NT2/D1 (cell line): ENCODE results near the gene ADAMTS12.

Source experiments
- SUZ12 ChIP-seq: IDR thresholded peaks from 2 replicates; pipeline ENCODE4 v1.6.1; 2011; ENCODE audit not compliant: insufficient read length, insufficient read depth; ENCODE audit errors: extremely low read depth
- YY1 ChIP-seq: IDR thresholded peaks from 2 replicates; pipeline ENCODE4 v1.6.1; 2011; ENCODE audit not compliant: insufficient read length, insufficient read depth
- ZNF274 ChIP-seq: IDR thresholded peaks from 2 replicates; pipeline ENCODE4 v1.6.1; 2011; ENCODE audit warnings: mild to moderate bottlenecking, low read depth, low read length

- TF ChIP-seq SUZ12 (no peak), ZNF274 (no peak), YY1 (no peak)
Measured at GRCh38 chr5:33841891-33842290, 49.9 kb downstream of the ADAMTS12 start.
